NCI-H187 treated with DMSO at 0.1 percent for 48 hours (cell line): ENCODE data around the gene PIGT.
"Not testable (repeated sequence)": the region's sequence is repeated elsewhere in the genome, so short reads cannot be mapped to it uniquely, and the experiment has no call there.

Experiments
- DNase-seq: peaks from one replicate; lab custom pipeline; 2025; lab: John Stamatoyannopoulos, UW

PIGT gene

GRCh38 chr20:45462711-45463509 is 47.0 kb downstream of the PIGT start:
- no peak for DNase-seq

DNA sequence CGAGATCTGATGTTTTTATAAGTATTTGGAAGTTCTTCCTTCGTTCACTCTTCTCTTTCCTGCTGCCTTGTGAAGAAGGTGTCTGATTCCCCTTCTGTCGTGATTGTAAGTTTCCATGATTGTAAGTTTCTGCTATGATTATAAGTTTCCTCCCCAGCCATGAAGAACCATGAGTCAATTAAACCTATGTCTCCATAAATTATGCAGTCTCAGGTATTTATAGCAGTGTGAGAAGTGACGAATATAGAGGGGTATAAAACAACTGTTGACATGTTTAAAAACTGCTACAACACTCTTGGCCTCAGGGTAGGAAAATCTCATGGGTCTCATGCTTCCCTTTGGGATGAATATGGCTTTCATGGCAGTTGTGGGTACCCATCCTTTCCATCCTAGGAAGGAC is 47.8 kb downstream of the PIGT start:
- DNase-seq, result no peak

- no peak for DNase-seq
Observed at GRCh38 chr20:45465491-45466266, 49.7 kb downstream of the PIGT start.

GRCh38 chr20:45467172-45467571 is 51.2 kb downstream of the PIGT start:
- DNase-seq, result no peak

- no peak for DNase-seq
Observed at GRCh38 chr20:45467861-45468260, 51.9 kb downstream of the PIGT start.

DNA sequence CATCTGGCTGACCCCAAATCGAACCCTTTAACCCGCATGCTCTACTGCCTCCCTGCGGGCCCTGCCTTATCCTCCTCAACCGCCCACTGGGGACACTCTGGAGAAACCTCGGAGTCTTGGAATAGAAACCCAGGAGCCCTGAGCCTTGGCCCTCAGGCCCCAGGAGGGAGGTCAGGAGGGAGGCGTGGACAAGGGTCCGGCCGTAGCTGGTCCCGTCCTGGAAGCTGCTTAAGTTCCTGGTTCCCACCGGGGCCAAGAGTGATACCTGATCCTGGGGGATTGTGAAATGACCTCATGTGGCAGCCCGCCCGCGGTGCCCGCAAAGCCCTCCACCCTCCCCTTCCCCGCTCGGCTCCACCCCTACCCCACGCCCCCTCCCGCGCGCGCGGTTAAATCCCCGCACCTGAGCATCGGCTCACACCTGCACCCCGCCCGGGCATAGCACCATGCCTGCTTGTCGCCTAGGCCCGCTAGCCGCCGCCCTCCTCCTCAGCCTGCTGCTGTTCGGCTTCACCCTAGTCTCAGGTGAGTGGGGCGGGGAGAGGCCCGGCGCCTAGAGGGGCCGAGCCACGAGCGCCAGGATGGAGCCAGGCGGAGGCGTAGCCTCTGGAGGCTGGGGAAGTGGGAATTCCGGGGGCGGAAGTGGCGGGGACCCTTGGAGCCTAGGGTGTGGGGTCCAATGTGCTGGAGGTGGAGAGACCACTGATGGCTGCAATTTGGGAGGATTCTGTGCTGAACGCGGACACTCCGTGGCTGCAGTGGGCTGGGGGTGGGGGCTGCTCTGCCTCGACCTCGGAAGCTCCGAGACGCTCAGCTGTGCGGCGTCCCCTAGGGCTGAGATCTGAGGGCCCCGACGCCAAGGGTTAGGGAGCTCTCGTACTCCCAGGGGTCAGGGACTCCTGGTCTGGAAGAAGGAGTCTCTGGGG is 53.7 kb downstream of the PIGT start, which contains the start of gene WFDC2:
WFDC2 (plus strand) TSS at position 418 of the 926 bp plus-strand sequence; CDS start at position 447, 29 bp downstream.
- DNase-seq, result no peak

- DNase-seq, result no peak
Observed at GRCh38 chr20:45470262-45470931, 54.5 kb downstream of the PIGT start.

GRCh38 chr20:45470937-45471336 is 55.0 kb downstream of the PIGT start:
- DNase-seq, result no peak

GRCh38 chr20:45472286-45472685 is 56.3 kb downstream of the PIGT start:
- not testable (repeated sequence) for DNase-seq
